ENCODE measurements around the gene FRK.
"Not testable (repeated sequence)": the region's sequence is repeated elsewhere in the genome, so short reads cannot be mapped to it uniquely, and the experiment has no call there.

Gene FRK

GRCh38 chr6:116096048-116096759, 35.5 kb upstream of the FRK start:
- H3K4me2 ChIP-seq (ENCODE audit: low read length, poor library complexity, severe bottlenecking) = not testable (repeated sequence)

GRCh38 chr6:116094041-116094440, 33.4 kb upstream of the FRK start:
- DNase-seq = no peak
- H2BK5ac ChIP-seq (ENCODE audit: low read depth, low read length, poor library complexity, severe bottlenecking) = no peak overlapping the region
- 98% methylated on average over 6 of the region's 7 CpGs for WGBS

More at GRCh38 chr6:116096048-116096759, 35.5 kb upstream of the FRK start:
- not testable (repeated sequence) for H3K14ac ChIP-seq (ENCODE audit: low read length in 2 of 2); H3K27me3 ChIP-seq (ENCODE audit: control insufficient read depth in 1 of 2, insufficient read depth in 1 of 2, low read length in 2 of 2); H3K9ac ChIP-seq (ENCODE audit: low read length); H3K36me3 ChIP-seq (ENCODE audit: control insufficient read depth in 1 of 2, insufficient read depth in 2 of 2, low read depth in 1 of 2, low read length in 2 of 2); H3K4me1 ChIP-seq (ENCODE audit: control insufficient read depth, insufficient read depth, low read depth, low read length); H3K23ac ChIP-seq (ENCODE audit: low read length in 2 of 2); H4K91ac ChIP-seq (ENCODE audit: low read length); H2BK15ac ChIP-seq (ENCODE audit: low read depth, poor library complexity, severe bottlenecking); DNase-seq; H3K4ac ChIP-seq (ENCODE audit: low read depth in 1 of 2, low read length in 2 of 2); H3K79me1 ChIP-seq (replicated peaks; ENCODE audit: low read length, poor library complexity, severe bottlenecking); H2AFZ ChIP-seq (ENCODE audit: low read depth, low read length); H2BK12ac ChIP-seq (ENCODE audit: low read length in 2 of 2); H2BK120ac ChIP-seq (ENCODE audit: low read depth, low read length); H3K4me3 ChIP-seq (ENCODE audit: insufficient read depth in 1 of 2, low read depth in 1 of 2, low read length in 2 of 2); H3K27ac ChIP-seq (ENCODE audit: low read length, poor library complexity, severe bottlenecking); H4K8ac ChIP-seq (ENCODE audit: low read length); H3K18ac ChIP-seq (ENCODE audit: low read depth in 1 of 2, low read length in 2 of 2); H2BK5ac ChIP-seq (ENCODE audit: low read depth, low read length, poor library complexity, severe bottlenecking)
- H2AK5ac ChIP-seq (ENCODE audit: low read length, severe bottlenecking) = peak overlapping the region; percentile 61
- H3K9me3 ChIP-seq (ENCODE audit: control insufficient read depth, low read length) = peaks cover 12% of the 10 kb centered on the region
- 91% methylated on average over 7 of the region's 9 CpGs for WGBS

GRCh38 chr6:116090251-116090650, 29.6 kb upstream of the FRK start:
- Histone ChIP-seq H3K9me3 (ENCODE audit: control insufficient read depth, low read length) (no peaks in the 10 kb centered on the region), H3K36me3 (ENCODE audit: control insufficient read depth in 1 of 2, insufficient read depth in 2 of 2, low read depth in 1 of 2, low read length in 2 of 2) (no peaks in the 10 kb centered on the region), H3K79me1 (replicated peaks; ENCODE audit: low read length, poor library complexity, severe bottlenecking) (peaks cover 3% of the 10 kb centered on the region), H3K4ac (ENCODE audit: low read depth in 1 of 2, low read length in 2 of 2) (no peak overlapping the region), H2BK12ac (ENCODE audit: low read length in 2 of 2) (no peak overlapping the region), H4K8ac (ENCODE audit: low read length) (no peak overlapping the region), H3K27me3 (ENCODE audit: control insufficient read depth in 1 of 2, insufficient read depth in 1 of 2, low read length in 2 of 2) (no peaks in the 10 kb centered on the region), H3K27ac (ENCODE audit: low read length, poor library complexity, severe bottlenecking) (no peak overlapping the region), H3K14ac (ENCODE audit: low read length in 2 of 2) (no peak overlapping the region), H3K18ac (ENCODE audit: low read depth in 1 of 2, low read length in 2 of 2) (no peak overlapping the region), H3K23ac (ENCODE audit: low read length in 2 of 2) (no peak overlapping the region), H2AFZ (ENCODE audit: low read depth, low read length) (no peak overlapping the region), H2BK5ac (ENCODE audit: low read depth, low read length, poor library complexity, severe bottlenecking) (no peak overlapping the region), H3K9ac (ENCODE audit: low read length) (no peak overlapping the region), H4K91ac (ENCODE audit: low read length) (peak overlapping the region; percentile 39), H3K4me2 (ENCODE audit: low read length, poor library complexity, severe bottlenecking) (no peak overlapping the region), H3K4me3 (ENCODE audit: insufficient read depth in 1 of 2, low read depth in 1 of 2, low read length in 2 of 2) (no peak overlapping the region), H2BK15ac (ENCODE audit: low read depth, poor library complexity, severe bottlenecking) (no peak overlapping the region), H2BK120ac (ENCODE audit: low read depth, low read length) (peak overlapping the region; percentile 19), H2AK5ac (ENCODE audit: low read length, severe bottlenecking) (no peak overlapping the region), H3K4me1 (ENCODE audit: control insufficient read depth, insufficient read depth, low read depth, low read length) (peaks cover 3% of the 10 kb centered on the region)
- 100% methylated on average over 1 of the region's 2 CpGs for WGBS
- no peak for DNase-seq

More at GRCh38 chr6:116094041-116094440, 33.4 kb upstream of the FRK start:
- no peak overlapping the region for H2AFZ ChIP-seq (ENCODE audit: low read depth, low read length)
- H3K27me3 ChIP-seq (ENCODE audit: control insufficient read depth in 1 of 2, insufficient read depth in 1 of 2, low read length in 2 of 2) = no peaks in the 10 kb centered on the region
- H3K9ac ChIP-seq (ENCODE audit: low read length) = no peak overlapping the region
- H3K4me3 ChIP-seq (ENCODE audit: insufficient read depth in 1 of 2, low read depth in 1 of 2, low read length in 2 of 2) = no peak overlapping the region
- H3K4me2 ChIP-seq (ENCODE audit: low read length, poor library complexity, severe bottlenecking) = no peak overlapping the region
- H3K79me1 ChIP-seq (replicated peaks; ENCODE audit: low read length, poor library complexity, severe bottlenecking) = peaks cover 3% of the 10 kb centered on the region
- no peak overlapping the region for H2BK120ac ChIP-seq (ENCODE audit: low read depth, low read length)
- H2AK5ac ChIP-seq (ENCODE audit: low read length, severe bottlenecking) = no peak overlapping the region
- H4K8ac ChIP-seq (ENCODE audit: low read length) = no peak overlapping the region
- no peaks in the 10 kb centered on the region for H3K4me1 ChIP-seq (ENCODE audit: control insufficient read depth, insufficient read depth, low read depth, low read length)
- H3K18ac ChIP-seq (ENCODE audit: low read depth in 1 of 2, low read length in 2 of 2) = no peak overlapping the region
- H2BK12ac ChIP-seq (ENCODE audit: low read length in 2 of 2) = no peak overlapping the region
- no peak overlapping the region for H2BK15ac ChIP-seq (ENCODE audit: low read depth, poor library complexity, severe bottlenecking)
- no peaks in the 10 kb centered on the region for H3K36me3 ChIP-seq (ENCODE audit: control insufficient read depth in 1 of 2, insufficient read depth in 2 of 2, low read depth in 1 of 2, low read length in 2 of 2)
- no peak overlapping the region for H3K4ac ChIP-seq (ENCODE audit: low read depth in 1 of 2, low read length in 2 of 2)
- no peak overlapping the region for H3K14ac ChIP-seq (ENCODE audit: low read length in 2 of 2)
- no peak overlapping the region for H4K91ac ChIP-seq (ENCODE audit: low read length)
- no peak overlapping the region for H3K27ac ChIP-seq (ENCODE audit: low read length, poor library complexity, severe bottlenecking)
- peaks cover 12% of the 10 kb centered on the region for H3K9me3 ChIP-seq (ENCODE audit: control insufficient read depth, low read length)
- no peak overlapping the region for H3K23ac ChIP-seq (ENCODE audit: low read length in 2 of 2)

GRCh38 chr6:116088946-116089345, 28.3 kb upstream of the FRK start:
- H3K27me3 ChIP-seq (ENCODE audit: control insufficient read depth in 1 of 2, insufficient read depth in 1 of 2, low read length in 2 of 2) = no peaks in the 10 kb centered on the region
- H3K9me3 ChIP-seq (ENCODE audit: control insufficient read depth, low read length) = no peaks in the 10 kb centered on the region
- no peak overlapping the region for H3K9ac ChIP-seq (ENCODE audit: low read length)
- no peak overlapping the region for H3K18ac ChIP-seq (ENCODE audit: low read depth in 1 of 2, low read length in 2 of 2)
- no peaks in the 10 kb centered on the region for H3K36me3 ChIP-seq (ENCODE audit: control insufficient read depth in 1 of 2, insufficient read depth in 2 of 2, low read depth in 1 of 2, low read length in 2 of 2)
- no peak overlapping the region for H3K23ac ChIP-seq (ENCODE audit: low read length in 2 of 2)
- H2AFZ ChIP-seq (ENCODE audit: low read depth, low read length) = no peak overlapping the region
- H3K14ac ChIP-seq (ENCODE audit: low read length in 2 of 2) = no peak overlapping the region
- H3K79me1 ChIP-seq (replicated peaks; ENCODE audit: low read length, poor library complexity, severe bottlenecking) = no peaks in the 10 kb centered on the region
- no peak overlapping the region for H4K8ac ChIP-seq (ENCODE audit: low read length)
- H2AK5ac ChIP-seq (ENCODE audit: low read length, severe bottlenecking) = no peak overlapping the region
- H3K27ac ChIP-seq (ENCODE audit: low read length, poor library complexity, severe bottlenecking) = no peak overlapping the region
- no peak overlapping the region for H3K4ac ChIP-seq (ENCODE audit: low read depth in 1 of 2, low read length in 2 of 2)
- no peak overlapping the region for H3K4me2 ChIP-seq (ENCODE audit: low read length, poor library complexity, severe bottlenecking)
- peaks cover 3% of the 10 kb centered on the region for H3K4me1 ChIP-seq (ENCODE audit: control insufficient read depth, insufficient read depth, low read depth, low read length)
- no peak overlapping the region for H2BK12ac ChIP-seq (ENCODE audit: low read length in 2 of 2)
- no peak overlapping the region for H2BK5ac ChIP-seq (ENCODE audit: low read depth, low read length, poor library complexity, severe bottlenecking)
- H3K4me3 ChIP-seq (ENCODE audit: insufficient read depth in 1 of 2, low read depth in 1 of 2, low read length in 2 of 2) = no peak overlapping the region
- H4K91ac ChIP-seq (ENCODE audit: low read length) = no peak overlapping the region
- no peak overlapping the region for H2BK15ac ChIP-seq (ENCODE audit: low read depth, poor library complexity, severe bottlenecking)
- DNase-seq = no peak
- no peak overlapping the region for H2BK120ac ChIP-seq (ENCODE audit: low read depth, low read length)
